ENCODE measurements around the gene LRFN2. TPM values are rescaled to one million over a fixed set of nuclear protein-coding genes. Genes with fewer than 3 reads are reported as not detected.

Gene LRFN2
- total and polyA plus RNA-seq, 2 of the 8 experiments (the other 6 are each of a cell fraction or from before 2014, with no cell fraction given) = 2.3 TPM

GRCh38 chr6:40535819-40536380, 51.3 kb downstream of the LRFN2 start (continued):
- TF ChIP-seq CHD7 (IDR thresholded peaks at IDR 0.05; ENCODE audit: insufficient replicate concordance, low read length) (no peak), RXRA (IDR thresholded peaks at IDR 0.05; ENCODE audit: insufficient read depth, low read depth, low read length) (no peak), ASH2L (IDR thresholded peaks at IDR 0.05; ENCODE audit: low read length) (no peak), CBX5 (IDR thresholded peaks at IDR 0.05; ENCODE audit: low read depth, low read length) (no peak), PHF8 (conservative IDR thresholded peaks at IDR 0.05; ENCODE audit: low read depth, low read length) (no peak), USF2 (IDR thresholded peaks at IDR 0.05; ENCODE audit: low read length) (no peak), ZNF274 (IDR thresholded peaks at IDR 0.05; ENCODE audit: borderline replicate concordance, extremely low read depth, low read length) (no peak), SUZ12 (IDR thresholded peaks at IDR 0.05; ENCODE audit: low read length) (no peak)

Measured in H1 (cell line).